HepG2 (cell line): ENCODE data around the gene USP2. TPM values are rescaled to one million over a fixed set of nuclear protein-coding genes. Genes with fewer than 3 reads are reported as not detected.

Source experiments
- ATAC-seq: fragments of 200-7000 bp; cut with Tn5 transposase; 3 replicates; pipeline ENCODE4 v1.9.1; 2020; ENCODE audit warnings: mild to moderate bottlenecking, moderate library complexity
- BruUV-seq: library from RNA; stranded (reverse); fragments of 400-500 nt; replicated peaks from 2 replicates; lab custom pipeline; 2021; lab: Mats Ljungman, UMichigan
- CTCF ChIA-PET: fragments of 300-600 bp; formaldehyde crosslinking; extraction: SDS; loops from one replicate; lab custom pipeline; 2021; ENCODE audit warnings: low total read pairs, inconsistent platforms, low intra/inter-chr PET ratio; lab: Yijun Ruan, JAX
- POLR2A ChIA-PET: fragments of 350-600 bp; sonication (Branson Sonifier 250); formaldehyde crosslinking; loops from one replicate; lab custom pipeline; 2020; ENCODE audit warnings: antibody characterized with exemption, inconsistent platforms; lab: Yijun Ruan, JAX
- DNase-seq: peaks from one replicate; pipeline ENCODE4 v3.0.0-alpha.2; 2015; ENCODE audit warnings: low spot score
- FAIRE-seq: peaks from 3 replicates; lab custom pipeline; 2011; peaks lifted over from hg19 to GRCh38; lab: Jason Lieb, UNC
- H2AFZ ChIP-seq: one replicate; pipeline ENCODE4 v1.6.1; 2011; ENCODE audit warnings: low read length, inconsistent platforms
- H3K27ac ChIP-seq: fragments of 300-600 bp; 3 replicates; pipeline ENCODE4 v1.8.0; 2011; ENCODE audit warnings: mixed run types, mild to moderate bottlenecking, mixed read lengths, low read length, inconsistent platforms; ENCODE audit not compliant: insufficient read depth; ENCODE audit errors: extremely low read length
- H3K27me3 ChIP-seq, 2 experiments: fragments of 200-600 bp in 1 of 2; 2 replicates in 1 of 2; 3 replicates in 1 of 2; pipeline versions ENCODE4 v1.6.0 to v1.8.0; 2011; ENCODE audit warnings: low read length in 2 of 2, mild to moderate bottlenecking in 2 of 2, moderate library complexity in 2 of 2, inconsistent platforms in 1 of 2; ENCODE audit not compliant: insufficient read depth in 2 of 2, control insufficient read depth in 1 of 2
- H3K36me3 ChIP-seq, 2 experiments: fragments of 200-600 bp in 1 of 2; replicated peaks in 1 of 2; 2 replicates in 1 of 2; 3 replicates in 1 of 2; pipeline versions ENCODE4 v1.5.1 to v1.8.0; 2011; ENCODE audit warnings: low read length in 2 of 2, inconsistent platforms in 1 of 2; ENCODE audit not compliant: insufficient read depth in 2 of 2, control insufficient read depth in 1 of 2
- H3K4me1 ChIP-seq: 2 replicates; pipeline ENCODE4 v1.5.1; 2012; ENCODE audit warnings: low read length, inconsistent platforms; ENCODE audit not compliant: insufficient read depth
- H3K4me2 ChIP-seq: 2 replicates; pipeline ENCODE4 v1.6.0; 2011; ENCODE audit warnings: low read depth, low read length, inconsistent platforms
- H3K4me3 ChIP-seq, 3 experiments: fragments of 200-600 bp in 1 of 3; sonication (generic), shearing (Covaris generic) in 1 of 3; replicated peaks in 1 of 3; 2 replicates each; pipeline ENCODE4 v1.5.1; 2011 to 2016; ENCODE audit warnings: low read length in 3 of 3, inconsistent platforms in 2 of 3, low read depth in 2 of 3, mild to moderate bottlenecking in 2 of 3, control low read depth in 1 of 3, mixed read lengths in 1 of 3; ENCODE audit not compliant: insufficient read depth in 1 of 3
- H3K79me2 ChIP-seq: one replicate; pipeline ENCODE4 v1.6.1; 2011; ENCODE audit warnings: low read length, inconsistent platforms; ENCODE audit not compliant: insufficient read depth
- H3K9ac ChIP-seq: 2 replicates; pipeline ENCODE4 v1.6.0; 2011; ENCODE audit warnings: mild to moderate bottlenecking, low read depth, low read length, inconsistent platforms; ENCODE audit not compliant: insufficient read depth
- H3K9me3 ChIP-seq: 2 replicates; pipeline ENCODE4 v1.5.1; 2012; ENCODE audit warnings: mild to moderate bottlenecking, low read length
- H4K20me1 ChIP-seq: 2 replicates; pipeline ENCODE4 v1.6.0; 2011; ENCODE audit warnings: inconsistent platforms, mild to moderate bottlenecking, low read length, moderate library complexity; ENCODE audit not compliant: insufficient read depth
- ARID4A ChIP-seq: sonication (generic); formaldehyde crosslinking; IDR thresholded peaks from 2 replicates; pipeline ENCODE4 v1.5.0; 2020; ENCODE audit warnings: mild to moderate bottlenecking, missing genetic modification reagents, borderline replicate concordance
- FOSL2 ChIP-seq: sonication (generic); formaldehyde crosslinking; IDR thresholded peaks from 2 replicates; pipeline ENCODE4 v1.4.0; 2020; ENCODE audit warnings: missing genetic modification reagents
- GABPB1 ChIP-seq: IDR thresholded peaks from 2 replicates; pipeline ENCODE4 v1.6.1; 2016; ENCODE audit warnings: mild to moderate bottlenecking, missing genetic modification reagents, moderate library complexity, missing compliant biosample characterization
- GPN1 ChIP-seq: sonication (generic); formaldehyde crosslinking; IDR thresholded peaks from 2 replicates; pipeline ENCODE4 v1.5.1; 2020; ENCODE audit warnings: missing genetic modification reagents, borderline replicate concordance
- KDM5B ChIP-seq: sonication (generic); formaldehyde crosslinking; IDR thresholded peaks from 2 replicates; pipeline ENCODE4 v1.4.0; 2020; ENCODE audit warnings: missing genetic modification reagents, mild to moderate bottlenecking, borderline replicate concordance
- MBNL3 ChIP-seq: fragments of 250-450 bp; sonication (Bioruptor Pico); conservative IDR thresholded peaks from 2 replicates; pipeline ENCODE4 v1.8.0; 2022; ENCODE audit warnings: mild to moderate bottlenecking, inconsistent platforms
- PHB2 ChIP-seq: fragments of 450-650 bp; IDR thresholded peaks from 2 replicates; pipeline ENCODE4 v1.6.1; 2018; ENCODE audit not compliant: partially characterized antibody
- SRY ChIP-seq: sonication (generic); formaldehyde crosslinking; IDR thresholded peaks from 2 replicates; pipeline ENCODE4 v1.8.0; 2022; ENCODE audit warnings: mild to moderate bottlenecking, missing genetic modification reagents
- TMF1 ChIP-seq: sonication (generic); formaldehyde crosslinking; IDR thresholded peaks from 2 replicates; pipeline ENCODE4 v1.8.1; 2022; ENCODE audit warnings: low read depth, missing genetic modification reagents
- ZFX ChIP-seq: sonication (generic); formaldehyde crosslinking; IDR thresholded peaks from 2 replicates; pipeline ENCODE4 v1.4.0; 2020; ENCODE audit warnings: mild to moderate bottlenecking, low read depth, missing genetic modification reagents, moderate library complexity
- ZNF605 ChIP-seq: sonication (generic); formaldehyde crosslinking; IDR thresholded peaks from 2 replicates; pipeline ENCODE4 v1.8.0; 2022; ENCODE audit warnings: mild to moderate bottlenecking, missing genetic modification reagents
- ZNF646 ChIP-seq: sonication (generic); formaldehyde crosslinking; IDR thresholded peaks from 2 replicates; pipeline ENCODE4 v1.9.0; 2021; ENCODE audit warnings: mild to moderate bottlenecking, missing genetic modification reagents
- WGBS: methylation state at CpG from one replicate; pipeline ENCODE4 v1.1.6; 2017; ENCODE audit warnings: low lambda C conversion rate; 5-methylcytosine and 5-hydroxymethylcytosine counted together
- in situ Hi-C: cut with HindIII; loops from 2 replicates; pipeline ENCODE4 v1.10.0; 2017; ENCODE audit warnings: low pct_unique_long_range_greater_than_20kb; ENCODE audit not compliant: extremely low pct_ligation_motif_present
- intact Hi-C: fragments of 100-400 bp; cut with micrococcal nuclease; formaldehyde crosslinking; loops from one replicate; pipeline ENCODE4 v1.10.0; 2022; ENCODE audit not compliant: unreplicated experiment
- polyA plus RNA-seq, 8 experiments: library from polyadenylated mRNA; depleted of rRNA in 3 of 8; stranded (reverse) in 7 of 8; unstranded in 1 of 8; fragments of >200 nt; fragmentation: Illumina TruSeq in 4 of 8; extraction: Trizol in 4 of 8; gene quantifications; 2 replicates each; pipeline versions ENCODE4 v1.2.1 to v1.2.3, GENCODE V29; 2011 to 2016; ENCODE audit warnings: low read depth in 4 of 8, missing spikeins in 1 of 8, mixed read lengths in 1 of 8; ENCODE audit not compliant: insufficient read depth in 1 of 8
- total RNA-seq, 5 experiments: library from RNA; depleted of rRNA; stranded (reverse); fragments of >200 nt; fragmentation: Illumina TruSeq; extraction: Trizol; gene quantifications; 2 replicates each; pipeline ENCODE4 v1.2.3, GENCODE V29; 2016; ENCODE audit warnings: low read depth in 1 of 5

USP2 gene
- total and polyA plus RNA-seq, 2 of the 13 experiments (the other 11 are each of a cell fraction or from before 2014, with no cell fraction given) = 2.5 to 6.0 TPM

- Histone ChIP-seq H2AFZ (no peak within 1 kb of the TSS), H3K27me3 (peaks cover 2 to 48% of the 10 kb centered on the region in 2 experiments; a peak in 4 of 5 replicates), H3K4me2 (peak within 1 kb of the TSS; percentile 84), H3K9ac (peak within 1 kb of the TSS; percentile 57), H3K4me3 (peak within 1 kb of the TSS; percentile 57 to 79 (median 62)), H3K79me2 (peaks cover 14% of the 10 kb centered on the region), H4K20me1 (peaks cover 4% of the 10 kb centered on the region; the same call in 1 of the 2 replicates), H3K9me3 (no peaks in the 10 kb centered on the region), H3K4me1 (peaks cover 45% of the 10 kb centered on the region), H3K36me3 (peaks cover 8 to 14% of the 10 kb centered on the region in 2 experiments; a peak in 4 of 5 replicates), H3K27ac (no peak within 1 kb of the TSS)
- in situ Hi-C loops (no loop called here), intact Hi-C loops (no loop called here)
- ChIA-PET POLR2A (interaction anchor here (0.6 to 3.2 kb wide), 8 partner anchors 10 to 219 kb away, joined by 3 to 31 read pairs (median 4); partner anchors contain the start of genes CBL, HINFP and USP2), CTCF (interaction anchor here (1.0 to 1.6 kb wide), 3 partner anchors 30 to 36 kb away, joined by 3 to 12 read pairs (median 3); no protein-coding TSS in a partner anchor)
- WGBS = 4% methylated on average over 22 of the region's 53 CpGs
- FAIRE-seq (no peak), ATAC-seq (peak; percentile 32), DNase-seq (no peak)
- no TSS peak for BruUV-seq
- TF ChIP-seq TMF1 (CRISPR knock-in tag) = no peak
- TF ChIP-seq GABPB1 = peak; percentile 31; the same call in 1 of the 2 replicates
- no peak for TF ChIP-seq MBNL3
- TF ChIP-seq ARID4A (CRISPR knock-in tag) = no peak
- TF ChIP-seq SRY (CRISPR knock-in tag) = no peak
- TF ChIP-seq ZNF646 (CRISPR knock-in tag) = no peak
- TF ChIP-seq GPN1 (CRISPR knock-in tag) = no peak
- peak; percentile 28; the same call in 1 of the 2 replicates for TF ChIP-seq ZNF605 (CRISPR knock-in tag)
- 0 out of 2 replicates have a peak, but pooled peaks have one; percentile 5 for TF ChIP-seq FOSL2
- TF ChIP-seq PHB2 = no peak
- peak; percentile 11; the same call in 1 of the 2 replicates for TF ChIP-seq KDM5B
- TF ChIP-seq ZFX (CRISPR knock-in tag) = 0 out of 2 replicates have a peak, but pooled peaks have one; percentile 7
These were observed 40.9 kb downstream of the USP2 start, which contains the start of gene C1QTNF5 for GRCh38 chr11:119340335-119341221. Gene C1QTNF5 (minus strand): TSS chr11:119340883. CDS start chr11:119340397, 486 bp downstream.
